HG03175 (cell line): ENCODE results near the gene MMP14.
"Not testable (repeated sequence)": the region's sequence is repeated elsewhere in the genome, so short reads cannot be mapped to it uniquely, and the experiment has no call there.

Source experiments
- ATAC-seq: cut with Tn5 transposase; IDR thresholded peaks from one replicate; pipeline ENCODE4 v1.9.1; 2021; ENCODE audit warnings: mild to moderate bottlenecking, moderate library complexity; ENCODE audit not compliant: unreplicated experiment

The MMP14 gene

GRCh38 chr14:22813145-22813544, 23.2 kb upstream of the MMP14 start:
- ATAC-seq: no peak

GRCh38 chr14:22814373-22814772, 22.0 kb upstream of the MMP14 start:
- ATAC-seq: no peak

GRCh38 chr14:22814941-22815713, 21.3 kb upstream of the MMP14 start, which contains the start of gene SLC7A7:
Gene SLC7A7 (minus strand): TSS chr14:22815435. CDS start chr14:22813398, 2,037 bp downstream.
- no peak for ATAC-seq

GRCh38 chr14:22819151-22819988, 17.0 kb upstream of the MMP14 start:
- peak; percentile 53 for ATAC-seq

GRCh38 chr14:22820731-22821130, 15.7 kb upstream of the MMP14 start:
- ATAC-seq: no peak

GRCh38 chr14:22821193-22822015, 15.0 kb upstream of the MMP14 start:
- ATAC-seq: no peak

GRCh38 chr14:22822016-22822570, 14.3 kb upstream of the MMP14 start:
- no peak for ATAC-seq

GRCh38 chr14:22822571-22823098, 13.8 kb upstream of the MMP14 start:
- peak; percentile 38 for ATAC-seq

- no peak for ATAC-seq
Observed at GRCh38 chr14:22824711-22825359, 11.6 kb upstream of the MMP14 start.

GRCh38 chr14:22829076-22829660, 7.2 kb upstream of the MMP14 start:
- not testable (repeated sequence) for ATAC-seq

GRCh38 chr14:22829661-22830442, 6.5 kb upstream of the MMP14 start, which contains the start of gene MRPL52:
Gene MRPL52 (plus strand): TSS chr14:22829887. CDS start chr14:22829913, 26 bp downstream.
- peak; percentile 89 for ATAC-seq

GRCh38 chr14:22830443-22831010, 5.9 kb upstream of the MMP14 start:
- no peak for ATAC-seq

GRCh38 chr14:22835505-22835904, 880 bp upstream of the MMP14 start:
- no peak for ATAC-seq

GRCh38 chr14:22837114-22837749, 847 bp downstream of the MMP14 start:
- ATAC-seq: no peak

GRCh38 chr14:22837750-22838538, 1.6 kb downstream of the MMP14 start:
- ATAC-seq: no peak

- ATAC-seq: no peak
Observed at GRCh38 chr14:22838631-22839041, 2.3 kb downstream of the MMP14 start.

- ATAC-seq: no peak
Observed at GRCh38 chr14:22839159-22839779, 2.9 kb downstream of the MMP14 start.
